HG03520 (cell line): ENCODE data around the gene ARMC2.
A peak's percentile ranks its signal among the peaks of the same experiment; 100 is the strongest.
"Not testable (repeated sequence)": the region's sequence is repeated elsewhere in the genome, so short reads cannot be mapped to it uniquely, and the experiment has no call there.

Source experiments
- ATAC-seq: cut with Tn5 transposase; IDR thresholded peaks from one replicate; pipeline ENCODE4 v1.9.1; 2021; ENCODE audit warnings: mild to moderate bottlenecking, moderate library complexity; ENCODE audit not compliant: unreplicated experiment

ARMC2 gene

DNA sequence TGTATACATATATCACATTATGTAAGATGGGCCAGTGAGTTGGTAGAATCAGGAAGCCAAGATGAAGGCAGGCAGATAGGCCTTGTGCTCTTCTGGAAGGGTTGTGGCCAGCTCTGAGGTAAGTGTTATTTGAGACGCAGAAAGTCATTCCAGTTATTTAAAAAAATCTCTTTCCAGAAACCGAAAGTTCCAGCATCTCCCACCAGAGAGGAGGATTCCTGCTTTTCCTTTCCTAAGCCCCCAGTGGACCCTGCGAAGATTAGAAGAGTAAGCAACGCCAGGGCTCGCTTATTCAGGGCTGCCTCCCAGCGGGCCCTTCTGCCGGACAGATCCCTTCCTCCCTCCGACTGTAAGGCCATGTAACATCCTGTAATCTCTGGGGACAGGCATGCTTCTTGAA, 20.4 kb downstream of the ARMC2 start:
- no peak for ATAC-seq

- ATAC-seq = no peak
Observed at GRCh38 chr6:108869876-108870275, 21.7 kb downstream of the ARMC2 start.

- ATAC-seq = no peak
Observed at GRCh38 chr6:108870357-108870756, 22.1 kb downstream of the ARMC2 start.

- ATAC-seq = no peak
Observed at GRCh38 chr6:108872141-108872557, 23.9 kb downstream of the ARMC2 start.

- ATAC-seq = no peak
Observed at GRCh38 chr6:108872575-108872974, 24.4 kb downstream of the ARMC2 start.

GRCh38 chr6:108873251-108873650, 25.0 kb downstream of the ARMC2 start:
- no peak for ATAC-seq

- ATAC-seq = no peak
Observed at GRCh38 chr6:108873971-108874370, 25.7 kb downstream of the ARMC2 start.

DNA sequence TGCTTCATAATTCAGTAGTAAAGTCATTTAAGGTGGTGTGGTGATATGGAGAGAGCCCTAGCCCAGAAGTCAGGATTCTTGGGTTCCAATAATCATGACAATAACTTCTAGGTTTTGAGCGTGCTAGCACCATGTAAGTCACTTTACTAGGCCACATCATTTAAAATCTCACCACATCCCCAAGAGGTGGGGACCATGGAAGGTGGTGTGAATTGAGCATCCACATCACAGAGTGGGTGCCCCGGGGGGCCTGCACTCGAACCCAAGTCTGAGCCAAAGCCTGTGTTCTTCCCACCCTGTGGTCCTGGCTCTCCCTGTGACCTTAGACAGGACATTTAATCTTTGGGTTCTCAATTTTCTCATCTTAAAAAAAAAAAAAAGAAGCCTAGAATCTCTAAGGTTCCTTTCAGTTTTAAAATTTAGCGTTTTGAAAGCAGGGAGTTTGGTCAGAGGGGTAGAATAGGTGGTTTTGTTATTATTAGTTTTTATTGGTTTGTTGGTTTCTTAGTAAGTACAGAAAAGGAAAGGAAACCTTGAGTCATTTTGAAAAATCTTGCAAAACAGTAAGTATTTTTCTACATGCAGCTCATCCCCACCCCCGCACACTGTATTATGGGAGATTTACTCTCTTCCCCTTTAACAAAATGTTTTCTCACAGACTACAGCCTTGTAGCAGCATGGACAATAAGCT, 26.4 kb downstream of the ARMC2 start:
- ATAC-seq = peak; percentile 86

GRCh38 chr6:108875161-108875555, 26.9 kb downstream of the ARMC2 start:
- peak; percentile 23 for ATAC-seq

GRCh38 chr6:108877046-108877751, 29.0 kb downstream of the ARMC2 start:
- ATAC-seq = no peak

- no peak for ATAC-seq
Observed at GRCh38 chr6:108878942-108879341, 30.7 kb downstream of the ARMC2 start.

GRCh38 chr6:108883172-108883571, 35.0 kb downstream of the ARMC2 start:
- ATAC-seq = peak; percentile 86

- ATAC-seq = no peak
Observed at GRCh38 chr6:108884211-108885059, 36.2 kb downstream of the ARMC2 start.

DNA sequence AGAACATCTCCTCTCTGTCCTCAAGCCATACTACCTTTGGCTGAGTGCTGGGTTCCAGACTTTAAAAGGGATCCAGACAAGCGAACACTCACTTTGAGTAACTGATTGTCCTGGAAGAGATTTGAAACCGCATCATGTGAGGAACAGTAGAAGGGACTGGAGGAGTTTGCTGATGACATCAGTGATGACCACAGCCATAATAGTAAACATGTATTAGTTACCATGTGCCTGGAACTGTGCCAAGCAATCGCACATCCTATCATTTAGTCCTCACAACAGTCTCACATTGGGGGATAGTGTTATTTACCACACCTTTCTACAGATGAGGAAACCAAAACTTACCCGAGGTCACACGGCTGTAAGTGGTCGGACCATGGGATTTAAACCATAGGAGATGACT, 39.8 kb downstream of the ARMC2 start:
- ATAC-seq = no peak

- ATAC-seq = no peak
Observed at GRCh38 chr6:108888745-108889144, 40.5 kb downstream of the ARMC2 start.

DNA sequence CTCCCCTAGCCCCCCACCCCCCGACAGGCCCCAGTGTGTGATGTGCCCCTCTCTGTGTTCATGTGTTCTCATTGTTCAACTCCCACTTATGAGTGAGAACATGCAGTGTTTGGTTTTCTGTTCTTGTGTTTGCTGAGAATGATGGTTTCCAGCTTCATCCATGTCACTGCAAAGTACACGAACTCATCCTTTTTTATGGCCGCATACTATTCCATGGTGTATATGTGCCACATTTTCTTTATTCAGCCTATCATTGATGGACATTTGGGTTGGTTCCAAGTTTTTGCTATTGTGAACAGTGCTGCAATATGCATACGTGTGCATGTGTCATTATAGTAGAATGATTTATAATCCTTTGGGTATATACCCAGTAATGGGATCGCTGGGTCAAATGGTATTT, 42.7 kb downstream of the ARMC2 start:
- not testable (repeated sequence) for ATAC-seq

- ATAC-seq = no peak
Observed at GRCh38 chr6:108895571-108895970, 47.3 kb downstream of the ARMC2 start.

DNA sequence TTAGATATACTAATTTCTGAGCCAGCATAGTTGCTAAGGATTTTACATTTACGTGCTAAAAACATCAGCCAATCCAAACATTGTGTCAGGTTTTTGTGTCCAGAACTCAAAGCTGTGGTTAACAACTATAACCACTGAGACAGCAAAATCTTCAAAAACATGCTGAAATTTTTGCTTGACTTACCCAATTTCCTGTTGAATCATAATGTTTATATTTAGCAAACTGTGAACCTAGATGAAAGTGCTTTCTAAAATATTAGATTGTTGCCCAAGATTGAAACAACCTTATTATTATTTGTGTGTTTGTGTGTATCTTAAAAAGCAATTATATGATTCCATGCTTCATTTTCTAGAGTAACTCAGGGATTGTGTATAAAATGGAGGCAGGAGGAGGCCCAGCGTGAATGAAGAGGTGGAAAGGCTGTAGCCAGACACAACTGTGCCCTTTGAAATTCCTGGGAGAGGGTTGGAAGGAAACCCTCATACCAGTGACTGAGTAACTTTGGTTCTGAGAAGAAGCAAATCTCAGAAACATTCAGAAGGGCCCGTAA, 48.0 kb downstream of the ARMC2 start:
- ATAC-seq = no peak

- ATAC-seq = no peak
Observed at GRCh38 chr6:108897371-108897770, 49.1 kb downstream of the ARMC2 start.

- no peak for ATAC-seq
Observed at GRCh38 chr6:108902382-108902792, 54.2 kb downstream of the ARMC2 start.

- ATAC-seq = no peak
Observed at GRCh38 chr6:108903796-108904195, 55.6 kb downstream of the ARMC2 start.
